ENCODE data around the gene RTL5. TPM values are rescaled to one million over a fixed set of nuclear protein-coding genes. Genes with fewer than 3 reads are reported as not detected.

The RTL5 gene
- total RNA-seq, 1 experiment from 2014 or later = not detected

DNA sequence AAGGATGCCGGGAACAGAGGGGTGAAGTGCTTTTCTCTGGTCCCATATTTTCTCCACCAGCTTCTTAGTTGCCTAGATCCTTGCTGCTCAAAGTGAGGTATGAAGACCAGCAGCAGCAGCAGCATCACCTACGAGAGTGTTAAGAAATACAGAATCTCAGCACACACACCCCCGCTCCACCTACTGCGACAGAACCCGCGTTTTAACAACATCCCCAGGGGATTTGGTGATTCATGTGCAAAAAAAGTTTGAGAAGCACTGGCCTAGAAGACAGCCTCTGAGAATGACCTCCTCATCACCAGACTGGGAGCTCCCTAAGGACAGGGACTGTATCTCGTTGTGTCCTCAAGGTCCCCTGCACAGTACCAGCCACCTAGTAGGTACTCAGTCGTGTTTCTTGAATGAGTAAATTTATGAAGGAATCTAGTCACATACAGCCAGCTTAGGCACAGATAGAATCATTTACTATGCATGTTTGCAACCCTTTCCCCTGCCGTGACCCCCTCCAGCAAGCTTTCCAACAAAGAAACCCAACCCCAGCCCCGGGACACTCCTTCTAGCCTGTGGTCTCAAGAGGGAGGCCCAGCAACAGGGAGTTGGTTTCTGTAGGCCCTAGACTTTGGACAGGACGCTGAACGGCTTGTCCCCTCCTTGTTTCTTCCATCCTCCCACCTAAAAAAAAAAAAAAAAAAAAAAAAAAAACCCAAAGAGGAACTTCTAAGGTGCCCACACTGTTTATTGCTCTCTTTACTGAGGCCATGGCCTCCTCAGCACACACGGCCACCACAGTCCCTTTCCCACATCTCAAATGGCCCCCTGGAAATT lies 21.5 kb downstream of the RTL5 start:
- intact Hi-C loops (cut with micrococcal nuclease; ENCODE audit: unreplicated experiment) = no loop called here
- no peaks in the 10 kb centered on the region for H3F3A ChIP-seq (ENCODE audit: insufficient read depth, low read depth)
- H3K4me2 ChIP-seq = no peak overlapping the region
- H2AFZ ChIP-seq = no peak overlapping the region
- H3K9me2 ChIP-seq (ENCODE audit: insufficient read depth) = no peaks in the 10 kb centered on the region
- H3K27me3 ChIP-seq (ENCODE audit: insufficient read depth, low read depth) = peaks cover 42% of the 10 kb centered on the region
- H3K4me1 ChIP-seq (replicated peaks; ENCODE audit: insufficient read depth) = no peaks in the 10 kb centered on the region
- H3K4me3 ChIP-seq = no peak overlapping the region
- POLR2A ChIA-PET (ENCODE audit: unreplicated experiment) = no interaction called here
- TF ChIP-seq, protein P1, sequence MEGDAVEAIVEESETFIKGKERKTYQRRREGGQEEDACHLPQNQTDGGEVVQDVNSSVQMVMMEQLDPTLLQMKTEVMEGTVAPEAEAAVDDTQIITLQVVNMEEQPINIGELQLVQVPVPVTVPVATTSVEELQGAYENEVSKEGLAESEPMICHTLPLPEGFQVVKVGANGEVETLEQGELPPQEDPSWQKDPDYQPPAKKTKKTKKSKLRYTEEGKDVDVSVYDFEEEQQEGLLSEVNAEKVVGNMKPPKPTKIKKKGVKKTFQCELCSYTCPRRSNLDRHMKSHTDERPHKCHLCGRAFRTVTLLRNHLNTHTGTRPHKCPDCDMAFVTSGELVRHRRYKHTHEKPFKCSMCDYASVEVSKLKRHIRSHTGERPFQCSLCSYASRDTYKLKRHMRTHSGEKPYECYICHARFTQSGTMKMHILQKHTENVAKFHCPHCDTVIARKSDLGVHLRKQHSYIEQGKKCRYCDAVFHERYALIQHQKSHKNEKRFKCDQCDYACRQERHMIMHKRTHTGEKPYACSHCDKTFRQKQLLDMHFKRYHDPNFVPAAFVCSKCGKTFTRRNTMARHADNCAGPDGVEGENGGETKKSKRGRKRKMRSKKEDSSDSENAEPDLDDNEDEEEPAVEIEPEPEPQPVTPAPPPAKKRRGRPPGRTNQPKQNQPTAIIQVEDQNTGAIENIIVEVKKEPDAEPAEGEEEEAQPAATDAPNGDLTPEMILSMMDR (conservative IDR thresholded peaks at IDR 0.05) = no peak
- TF ChIP-seq EZH2 (IDR thresholded peaks at IDR 0.05; ENCODE audit: low read depth) = no peak
- CTCF ChIA-PET = no interaction called here
- no peaks in the 10 kb centered on the region for H3K9me3 ChIP-seq (ENCODE audit: insufficient read depth, low read depth)
- H3K27ac ChIP-seq = no peak overlapping the region
- H3K36me3 ChIP-seq (ENCODE audit: low read depth) = no peaks in the 10 kb centered on the region
- no TSS peak for BruUV-seq (replicated peaks)
- DNase-seq = no peak
- no peaks in the 10 kb centered on the region for H4K20me1 ChIP-seq (ENCODE audit: insufficient read depth)
- no peaks in the 10 kb centered on the region for H3K79me2 ChIP-seq (ENCODE audit: low read depth)

DNA sequence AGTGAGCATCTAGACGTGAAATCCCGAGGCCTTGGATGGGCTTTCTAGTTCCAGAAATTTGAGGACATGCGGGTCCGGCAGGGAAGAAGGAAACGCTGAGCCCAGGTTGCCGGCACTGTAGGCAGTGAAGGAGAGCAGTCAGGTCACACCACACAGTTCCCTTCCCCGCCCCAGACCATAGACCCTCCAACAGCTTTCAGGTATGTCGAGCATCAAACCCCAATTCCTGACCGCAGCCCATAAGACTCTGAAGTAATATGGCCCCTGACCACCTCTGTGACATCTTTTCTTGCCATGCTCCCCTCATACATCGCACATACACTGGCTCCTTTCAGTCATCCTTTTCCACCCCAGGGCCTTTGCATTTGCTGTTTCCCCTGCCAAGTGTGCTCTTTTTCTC lies 23.0 kb downstream of the RTL5 start:
- Histone ChIP-seq H3K4me1 (replicated peaks; ENCODE audit: insufficient read depth) (no peaks in the 10 kb centered on the region), H3K4me2 (no peak overlapping the region), H3F3A (ENCODE audit: insufficient read depth, low read depth) (no peaks in the 10 kb centered on the region), H3K27me3 (ENCODE audit: insufficient read depth, low read depth) (peaks cover 41% of the 10 kb centered on the region), H3K79me2 (ENCODE audit: low read depth) (no peaks in the 10 kb centered on the region), H3K9me3 (ENCODE audit: insufficient read depth, low read depth) (no peaks in the 10 kb centered on the region), H3K27ac (no peak overlapping the region), H2AFZ (no peak overlapping the region), H3K4me3 (no peak overlapping the region), H3K36me3 (ENCODE audit: low read depth) (no peaks in the 10 kb centered on the region), H3K9me2 (ENCODE audit: insufficient read depth) (no peaks in the 10 kb centered on the region), H4K20me1 (ENCODE audit: insufficient read depth) (no peaks in the 10 kb centered on the region)
- no TSS peak for BruUV-seq (replicated peaks)
- intact Hi-C loops (cut with micrococcal nuclease; ENCODE audit: unreplicated experiment) = no loop called here
- no peak for TF ChIP-seq EZH2 (IDR thresholded peaks at IDR 0.05; ENCODE audit: low read depth)
- TF ChIP-seq, protein P1 (conservative IDR thresholded peaks at IDR 0.05) = no peak
- no peak for DNase-seq
- ChIA-PET CTCF (no interaction called here), POLR2A (ENCODE audit: unreplicated experiment) (no interaction called here)

DNA sequence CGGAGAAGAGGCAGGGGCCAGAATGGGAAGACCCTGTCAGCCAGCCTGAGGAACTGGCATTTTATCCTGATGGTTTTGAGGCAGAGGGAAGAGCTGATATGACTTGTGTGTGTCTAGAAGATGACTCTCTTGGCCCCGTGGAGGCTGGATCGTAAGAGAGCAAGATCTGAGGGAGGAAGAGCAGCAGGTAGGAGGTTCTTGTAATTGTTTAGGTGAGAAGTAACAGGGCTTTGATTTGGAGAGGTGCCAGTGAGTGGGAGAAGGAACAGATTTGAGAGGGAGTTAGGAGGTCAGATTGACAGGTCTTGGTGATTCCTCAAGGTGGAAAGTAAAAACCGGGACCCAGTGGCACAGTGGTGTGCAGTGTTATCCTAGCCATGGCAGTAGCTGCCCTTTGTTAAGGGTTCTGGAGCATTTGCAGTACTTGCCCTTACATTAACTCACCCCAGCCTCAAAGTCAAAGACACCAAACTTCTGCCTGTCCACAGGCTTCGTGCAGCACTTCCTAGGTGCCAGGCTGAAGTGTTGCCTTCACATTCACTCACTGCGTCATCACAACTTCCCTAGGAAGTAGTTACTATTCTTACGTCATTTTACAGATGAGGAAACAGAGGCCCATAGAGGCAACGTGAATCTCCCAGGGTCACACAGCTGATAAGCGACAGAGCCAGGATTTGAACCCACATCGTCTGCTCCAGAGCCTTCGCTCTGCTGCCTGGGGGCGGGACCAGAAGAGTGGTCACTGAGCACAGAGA lies 23.7 kb downstream of the RTL5 start:
- no peaks in the 10 kb centered on the region for H3K4me1 ChIP-seq (replicated peaks; ENCODE audit: insufficient read depth)
- POLR2A ChIA-PET (ENCODE audit: unreplicated experiment) = no interaction called here
- H2AFZ ChIP-seq = no peak overlapping the region
- peaks cover 35% of the 10 kb centered on the region for H3K27me3 ChIP-seq (ENCODE audit: insufficient read depth, low read depth)
- no peak overlapping the region for H3K27ac ChIP-seq
- intact Hi-C loops (cut with micrococcal nuclease; ENCODE audit: unreplicated experiment) = no loop called here
- no peak overlapping the region for H3K4me3 ChIP-seq
- H3F3A ChIP-seq (ENCODE audit: insufficient read depth, low read depth) = no peaks in the 10 kb centered on the region
- no peaks in the 10 kb centered on the region for H3K9me2 ChIP-seq (ENCODE audit: insufficient read depth)
- no peaks in the 10 kb centered on the region for H3K79me2 ChIP-seq (ENCODE audit: low read depth)
- H4K20me1 ChIP-seq (ENCODE audit: insufficient read depth) = no peaks in the 10 kb centered on the region
- CTCF ChIA-PET = no interaction called here
- DNase-seq = no peak
- H3K4me2 ChIP-seq = no peak overlapping the region
- no peaks in the 10 kb centered on the region for H3K36me3 ChIP-seq (ENCODE audit: low read depth)
- BruUV-seq (replicated peaks) = no TSS peak
- H3K9me3 ChIP-seq (ENCODE audit: insufficient read depth, low read depth) = no peaks in the 10 kb centered on the region
- TF ChIP-seq, protein P1 (conservative IDR thresholded peaks at IDR 0.05) = no peak
- TF ChIP-seq EZH2 (IDR thresholded peaks at IDR 0.05; ENCODE audit: low read depth) = no peak

Measured in PC-9 (cell line).